HepG2 (cell line): Measurements from ENCODE around the gene TNNI2. TPM values are rescaled to one million over a fixed set of nuclear protein-coding genes. Genes with fewer than 3 reads are reported as not detected.

Experiments used
- ATAC-seq: fragments of 200-7000 bp; cut with Tn5 transposase; 3 replicates; pipeline ENCODE4 v1.9.1; 2020; ENCODE audit warnings: mild to moderate bottlenecking, moderate library complexity
- BruUV-seq: library from RNA; stranded (reverse); fragments of 400-500 nt; replicated peaks from 2 replicates; lab custom pipeline; 2021; lab: Mats Ljungman, UMichigan
- CTCF ChIA-PET: fragments of 300-600 bp; formaldehyde crosslinking; extraction: SDS; loops from one replicate; lab custom pipeline; 2021; ENCODE audit warnings: low total read pairs, inconsistent platforms, low intra/inter-chr PET ratio; lab: Yijun Ruan, JAX
- POLR2A ChIA-PET: fragments of 350-600 bp; sonication (Branson Sonifier 250); formaldehyde crosslinking; loops from one replicate; lab custom pipeline; 2020; ENCODE audit warnings: antibody characterized with exemption, inconsistent platforms; lab: Yijun Ruan, JAX
- DNase-seq: peaks from one replicate; pipeline ENCODE4 v3.0.0-alpha.2; 2015; ENCODE audit warnings: low spot score
- FAIRE-seq: peaks from 3 replicates; lab custom pipeline; 2011; peaks lifted over from hg19 to GRCh38; lab: Jason Lieb, UNC
- H2AFZ ChIP-seq: one replicate; pipeline ENCODE4 v1.6.1; 2011; ENCODE audit warnings: low read length, inconsistent platforms
- H3K27ac ChIP-seq: fragments of 300-600 bp; 3 replicates; pipeline ENCODE4 v1.8.0; 2011; ENCODE audit warnings: mixed run types, mild to moderate bottlenecking, mixed read lengths, low read length, inconsistent platforms; ENCODE audit not compliant: insufficient read depth; ENCODE audit errors: extremely low read length
- H3K27me3 ChIP-seq, 2 experiments: fragments of 200-600 bp in 1 of 2; 2 replicates in 1 of 2; 3 replicates in 1 of 2; pipeline versions ENCODE4 v1.6.0 to v1.8.0; 2011; ENCODE audit warnings: low read length in 2 of 2, mild to moderate bottlenecking in 2 of 2, moderate library complexity in 2 of 2, inconsistent platforms in 1 of 2; ENCODE audit not compliant: insufficient read depth in 2 of 2, control insufficient read depth in 1 of 2
- H3K36me3 ChIP-seq, 2 experiments: fragments of 200-600 bp in 1 of 2; replicated peaks in 1 of 2; 2 replicates in 1 of 2; 3 replicates in 1 of 2; pipeline versions ENCODE4 v1.5.1 to v1.8.0; 2011; ENCODE audit warnings: low read length in 2 of 2, inconsistent platforms in 1 of 2; ENCODE audit not compliant: insufficient read depth in 2 of 2, control insufficient read depth in 1 of 2
- H3K4me1 ChIP-seq: 2 replicates; pipeline ENCODE4 v1.5.1; 2012; ENCODE audit warnings: low read length, inconsistent platforms; ENCODE audit not compliant: insufficient read depth
- H3K4me2 ChIP-seq: 2 replicates; pipeline ENCODE4 v1.6.0; 2011; ENCODE audit warnings: low read depth, low read length, inconsistent platforms
- H3K4me3 ChIP-seq, 3 experiments: fragments of 200-600 bp in 1 of 3; sonication (generic), shearing (Covaris generic) in 1 of 3; replicated peaks in 1 of 3; 2 replicates each; pipeline ENCODE4 v1.5.1; 2011 to 2016; ENCODE audit warnings: low read length in 3 of 3, inconsistent platforms in 2 of 3, low read depth in 2 of 3, mild to moderate bottlenecking in 2 of 3, control low read depth in 1 of 3, mixed read lengths in 1 of 3; ENCODE audit not compliant: insufficient read depth in 1 of 3
- H3K79me2 ChIP-seq: one replicate; pipeline ENCODE4 v1.6.1; 2011; ENCODE audit warnings: low read length, inconsistent platforms; ENCODE audit not compliant: insufficient read depth
- H3K9ac ChIP-seq: 2 replicates; pipeline ENCODE4 v1.6.0; 2011; ENCODE audit warnings: mild to moderate bottlenecking, low read depth, low read length, inconsistent platforms; ENCODE audit not compliant: insufficient read depth
- H3K9me3 ChIP-seq: 2 replicates; pipeline ENCODE4 v1.5.1; 2012; ENCODE audit warnings: mild to moderate bottlenecking, low read length
- H4K20me1 ChIP-seq: 2 replicates; pipeline ENCODE4 v1.6.0; 2011; ENCODE audit warnings: inconsistent platforms, mild to moderate bottlenecking, low read length, moderate library complexity; ENCODE audit not compliant: insufficient read depth
- FOXM1 ChIP-seq: sonication (generic); formaldehyde crosslinking; IDR thresholded peaks from 2 replicates; pipeline ENCODE4 v1.5.0; 2020; ENCODE audit warnings: missing genetic modification reagents
- JDP2 ChIP-seq: sonication (generic); formaldehyde crosslinking; IDR thresholded peaks from 2 replicates; pipeline ENCODE4 v1.8.1; 2022; ENCODE audit warnings: missing genetic modification reagents, borderline replicate concordance
- MATR3 ChIP-seq: sonication (generic); formaldehyde crosslinking; IDR thresholded peaks from 2 replicates; pipeline ENCODE4 v1.4.0; 2020; ENCODE audit warnings: missing genetic modification reagents
- MTF2 ChIP-seq: sonication (generic); formaldehyde crosslinking; IDR thresholded peaks from 2 replicates; pipeline ENCODE4 v1.5.0; 2020; ENCODE audit warnings: missing genetic modification reagents, borderline replicate concordance
- SNRNP70 ChIP-seq: fragments of 200-400 bp; formaldehyde crosslinking; IDR thresholded peaks from 2 replicates; pipeline ENCODE4 v1.6.1; 2017; ENCODE audit warnings: mild to moderate bottlenecking, low read depth, low read length, moderate library complexity
- ZNF207 ChIP-seq: fragments of 450-650 bp; IDR thresholded peaks from 2 replicates; pipeline ENCODE4 v1.6.1; 2016; ENCODE audit warnings: antibody characterized with exemption, borderline replicate concordance
- ZNF776 ChIP-seq: sonication (generic); formaldehyde crosslinking; IDR thresholded peaks from 2 replicates; pipeline ENCODE4 v1.4.0; 2020; ENCODE audit warnings: mild to moderate bottlenecking, missing genetic modification reagents
- WGBS: methylation state at CpG from one replicate; pipeline ENCODE4 v1.1.6; 2017; ENCODE audit warnings: low lambda C conversion rate; 5-methylcytosine and 5-hydroxymethylcytosine counted together
- in situ Hi-C: cut with HindIII; loops from 2 replicates; pipeline ENCODE4 v1.10.0; 2017; ENCODE audit warnings: low pct_unique_long_range_greater_than_20kb; ENCODE audit not compliant: extremely low pct_ligation_motif_present
- intact Hi-C: fragments of 100-400 bp; cut with micrococcal nuclease; formaldehyde crosslinking; loops from one replicate; pipeline ENCODE4 v1.10.0; 2022; ENCODE audit not compliant: unreplicated experiment
- polyA plus RNA-seq, 8 experiments: library from polyadenylated mRNA; depleted of rRNA in 3 of 8; stranded (reverse) in 7 of 8; unstranded in 1 of 8; fragments of >200 nt; fragmentation: Illumina TruSeq in 4 of 8; extraction: Trizol in 4 of 8; gene quantifications; 2 replicates each; pipeline versions ENCODE4 v1.2.1 to v1.2.3, GENCODE V29; 2011 to 2016; ENCODE audit warnings: low read depth in 4 of 8, missing spikeins in 1 of 8, mixed read lengths in 1 of 8; ENCODE audit not compliant: insufficient read depth in 1 of 8
- total RNA-seq, 5 experiments: library from RNA; depleted of rRNA; stranded (reverse); fragments of >200 nt; fragmentation: Illumina TruSeq; extraction: Trizol; gene quantifications; 2 replicates each; pipeline ENCODE4 v1.2.3, GENCODE V29; 2016; ENCODE audit warnings: low read depth in 1 of 5
- TF ChIP-seq, protein P1 (sequence below): IDR thresholded peaks from 2 replicates; pipeline ENCODE4 v1.6.1; 2016; ENCODE audit warnings: low read depth, borderline replicate concordance
- TF ChIP-seq, protein P2 (sequence below): sonication (generic); formaldehyde crosslinking; IDR thresholded peaks from 2 replicates; pipeline ENCODE4 v1.4.0; 2020; ENCODE audit warnings: missing genetic modification reagents, borderline replicate concordance
- TF ChIP-seq, protein P3 (sequence below): sonication (generic); formaldehyde crosslinking; IDR thresholded peaks from 2 replicates; pipeline ENCODE4 v1.9.0; 2021; ENCODE audit warnings: missing genetic modification reagents, borderline replicate concordance

The TNNI2 gene
- total and polyA plus RNA-seq, 2 of the 13 experiments (the other 11 are each of a cell fraction or from before 2014, with no cell fraction given), result 7.2 to 12.0 TPM

DNA sequence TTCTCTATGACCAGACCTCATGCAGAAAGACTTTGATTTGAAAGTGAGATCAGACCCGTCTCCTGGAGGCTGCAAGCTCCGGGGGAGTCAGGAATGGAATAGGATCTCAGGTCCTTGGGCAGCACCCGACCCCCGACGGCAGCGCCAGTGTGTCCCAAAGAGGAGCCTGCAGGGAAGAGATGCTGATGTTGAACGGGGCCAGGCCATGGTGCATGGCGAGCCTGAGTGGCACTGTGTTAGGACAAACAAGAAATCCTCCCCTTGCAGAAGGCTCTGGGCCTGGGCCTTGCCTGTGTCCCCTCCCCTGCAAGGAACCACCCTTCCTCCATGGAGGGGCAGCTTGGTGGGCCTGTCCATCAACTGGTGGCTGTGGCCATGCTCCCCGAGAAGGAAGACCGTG lies 24.1 kb upstream of the TNNI2 start:
- DNase-seq (no peak), ATAC-seq (no peak), FAIRE-seq (no peak)
- no TSS peak for BruUV-seq
- Histone ChIP-seq H4K20me1 (no peaks in the 10 kb centered on the region), H2AFZ (no peak overlapping the region), H3K4me1 (no peaks in the 10 kb centered on the region), H3K9me3 (0 out of 2 replicates have a peak, but pooled peaks cover 3% of the 10 kb centered on the region), H3K4me2 (no peak overlapping the region), H3K36me3 (no peaks in the 10 kb centered on the region), H3K9ac (no peak overlapping the region), H3K27me3 (peaks cover 3 to 56% of the 10 kb centered on the region in 2 experiments; a peak in 3 of 5 replicates), H3K79me2 (no peaks in the 10 kb centered on the region), H3K4me3 (no peak overlapping the region), H3K27ac (no peak overlapping the region)
- ChIA-PET CTCF (no interaction called here), POLR2A (no interaction called here)
- WGBS, result 42% methylated on average over 9 of the region's 10 CpGs
- no peak for TF ChIP-seq JDP2
- no peak for TF ChIP-seq MTF2
- TF ChIP-seq SNRNP70, result no peak
- TF ChIP-seq FOXM1, result no peak
- TF ChIP-seq, protein P1, sequence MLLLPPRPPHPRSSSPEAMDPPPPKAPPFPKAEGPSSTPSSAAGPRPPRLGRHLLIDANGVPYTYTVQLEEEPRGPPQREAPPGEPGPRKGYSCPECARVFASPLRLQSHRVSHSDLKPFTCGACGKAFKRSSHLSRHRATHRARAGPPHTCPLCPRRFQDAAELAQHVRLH (CRISPR knock-in tag), result no peak
- no peak for TF ChIP-seq MATR3 (CRISPR knock-in tag)
- in situ Hi-C loops, result no loop called here
- intact Hi-C loops, result no loop called here

DNA sequence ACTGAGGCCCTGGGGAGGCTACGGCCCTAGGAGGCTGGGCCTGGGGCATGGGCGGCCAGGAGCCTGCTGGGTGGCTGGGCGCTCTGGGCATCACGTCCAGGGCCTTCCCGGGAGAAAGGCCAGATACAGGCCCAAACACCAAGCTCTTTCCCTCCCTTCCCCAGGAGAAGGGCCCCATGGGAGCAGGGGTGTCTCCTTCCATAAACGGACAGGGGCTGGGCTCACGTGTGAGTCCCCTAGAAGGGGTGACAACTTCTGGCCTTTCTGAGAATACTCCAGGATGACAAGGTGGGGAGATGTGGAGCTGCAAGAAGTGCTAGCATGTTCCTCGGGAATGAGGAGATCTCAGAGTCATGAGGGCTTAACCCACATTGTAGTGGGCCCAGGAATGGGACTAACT lies 23.5 kb upstream of the TNNI2 start:
- H3K9ac ChIP-seq, result no peak overlapping the region
- no peak for TF ChIP-seq ZNF207
- TF ChIP-seq, protein P2, sequence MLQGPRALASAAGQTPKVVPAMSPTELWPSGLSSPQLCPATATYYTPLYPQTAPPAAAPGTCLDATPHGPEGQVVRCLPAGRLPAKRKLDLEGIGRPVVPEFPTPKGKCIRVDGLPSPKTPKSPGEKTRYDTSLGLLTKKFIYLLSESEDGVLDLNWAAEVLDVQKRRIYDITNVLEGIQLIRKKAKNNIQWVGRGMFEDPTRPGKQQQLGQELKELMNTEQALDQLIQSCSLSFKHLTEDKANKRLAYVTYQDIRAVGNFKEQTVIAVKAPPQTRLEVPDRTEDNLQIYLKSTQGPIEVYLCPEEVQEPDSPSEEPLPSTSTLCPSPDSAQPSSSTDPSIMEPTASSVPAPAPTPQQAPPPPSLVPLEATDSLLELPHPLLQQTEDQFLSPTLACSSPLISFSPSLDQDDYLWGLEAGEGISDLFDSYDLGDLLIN (CRISPR knock-in tag), result no peak
- TF ChIP-seq, protein P3, sequence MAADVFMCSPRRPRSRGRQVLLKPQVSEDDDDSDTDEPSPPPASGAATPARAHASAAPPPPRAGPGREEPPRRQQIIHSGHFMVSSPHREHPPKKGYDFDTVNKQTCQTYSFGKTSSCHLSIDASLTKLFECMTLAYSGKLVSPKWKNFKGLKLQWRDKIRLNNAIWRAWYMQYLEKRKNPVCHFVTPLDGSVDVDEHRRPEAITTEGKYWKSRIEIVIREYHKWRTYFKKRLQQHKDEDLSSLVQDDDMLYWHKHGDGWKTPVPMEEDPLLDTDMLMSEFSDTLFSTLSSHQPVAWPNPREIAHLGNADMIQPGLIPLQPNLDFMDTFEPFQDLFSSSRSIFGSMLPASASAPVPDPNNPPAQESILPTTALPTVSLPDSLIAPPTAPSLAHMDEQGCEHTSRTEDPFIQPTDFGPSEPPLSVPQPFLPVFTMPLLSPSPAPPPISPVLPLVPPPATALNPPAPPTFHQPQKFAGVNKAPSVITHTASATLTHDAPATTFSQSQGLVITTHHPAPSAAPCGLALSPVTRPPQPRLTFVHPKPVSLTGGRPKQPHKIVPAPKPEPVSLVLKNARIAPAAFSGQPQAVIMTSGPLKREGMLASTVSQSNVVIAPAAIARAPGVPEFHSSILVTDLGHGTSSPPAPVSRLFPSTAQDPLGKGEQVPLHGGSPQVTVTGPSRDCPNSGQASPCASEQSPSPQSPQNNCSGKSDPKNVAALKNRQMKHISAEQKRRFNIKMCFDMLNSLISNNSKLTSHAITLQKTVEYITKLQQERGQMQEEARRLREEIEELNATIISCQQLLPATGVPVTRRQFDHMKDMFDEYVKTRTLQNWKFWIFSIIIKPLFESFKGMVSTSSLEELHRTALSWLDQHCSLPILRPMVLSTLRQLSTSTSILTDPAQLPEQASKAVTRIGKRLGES, result no peak
- no peak for TF ChIP-seq ZNF776 (CRISPR knock-in tag)
- FAIRE-seq (no peak), ATAC-seq (no peak), DNase-seq (no peak)
- intact Hi-C loops (no loop called here), in situ Hi-C loops (no loop called here)
- no TSS peak for BruUV-seq
- H2AFZ ChIP-seq, result no peak overlapping the region
- no peak overlapping the region for H3K27ac ChIP-seq
- no peaks in the 10 kb centered on the region for H3K79me2 ChIP-seq
- ChIA-PET CTCF (no interaction called here), POLR2A (no interaction called here)
- H3K4me2 ChIP-seq, result no peak overlapping the region
- H3K9me3 ChIP-seq, result 0 out of 2 replicates have a peak, but pooled peaks cover 3% of the 10 kb centered on the region
- no peaks in the 10 kb centered on the region for H3K4me1 ChIP-seq
- H3K4me3 ChIP-seq, result no peak overlapping the region
- peaks cover 3 to 61% of the 10 kb centered on the region in 2 experiments; a peak in 3 of 5 replicates for H3K27me3 ChIP-seq
- no peaks in the 10 kb centered on the region for H4K20me1 ChIP-seq
- H3K36me3 ChIP-seq, result no peaks in the 10 kb centered on the region
- 31% methylated on average over 3 of the region's 8 CpGs for WGBS
